ENCODE measurements around the gene TAF1B. TPM values are rescaled to one million over a fixed set of nuclear protein-coding genes. Genes with fewer than 3 reads are reported as not detected.

The TAF1B gene
- total and polyA plus RNA-seq, 2 donors (not counting 3 experiments of a cell fraction or from before 2014, with no cell fraction given), result 6.3 to 29.4 TPM

GRCh38 chr2:9824956-9825720 lies 18.1 kb upstream of the TAF1B start:
- no peaks in the 10 kb centered on the region for H3K9me1 ChIP-seq (replicated peaks; ENCODE audit: control insufficient read depth, extremely low read depth, insufficient read depth, low read length)
- dilution Hi-C loops (cut with MboI; ENCODE audit: extremely low pct_ligation_motif_present, low sequenced_read_pairs) (loop anchor here (25.0 kb wide), 1 partner anchor 137 kb away; the partner anchor contains the start of gene GRHL1), intact Hi-C loops (cut with micrococcal nuclease) (no loop called here)
- FAIRE-seq (peak; percentile 18), DNase-seq (ENCODE audit: low read depth, low spot score) (peak; percentile 54)
- no peaks in the 10 kb centered on the region for H3K36me3 ChIP-seq (ENCODE audit: control insufficient read depth in 2 of 2, extremely low read depth in 1 of 2, insufficient read depth in 2 of 2, low read length in 2 of 2)
- H3K27me3 ChIP-seq (ENCODE audit: control insufficient read depth in 2 of 2, insufficient read depth in 2 of 2, low read length in 2 of 2), result peaks cover 3 to 4% of the 10 kb centered on the region in 2 experiments
- TF ChIP-seq, protein P1, sequence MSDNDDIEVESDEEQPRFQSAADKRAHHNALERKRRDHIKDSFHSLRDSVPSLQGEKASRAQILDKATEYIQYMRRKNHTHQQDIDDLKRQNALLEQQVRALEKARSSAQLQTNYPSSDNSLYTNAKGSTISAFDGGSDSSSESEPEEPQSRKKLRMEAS (IDR thresholded peaks at IDR 0.05; ENCODE audit: insufficient read depth, insufficient read length), result no peak
- POLR2A ChIA-PET, result no interaction called here
- H3K9me3 ChIP-seq (replicated peaks; ENCODE audit: control insufficient read depth, insufficient read depth, low read length), result no peaks in the 10 kb centered on the region
- no peak overlapping the region for H3K27ac ChIP-seq (ENCODE audit: insufficient read depth, low read depth, low read length)
- H4K20me1 ChIP-seq (replicated peaks; ENCODE audit: control insufficient read depth, extremely low read depth, insufficient read depth, low read length), result no peaks in the 10 kb centered on the region
- peaks cover 3% of the 10 kb centered on the region for H3K4me1 ChIP-seq (ENCODE audit: control insufficient read depth, extremely low read depth, insufficient read depth, low read length)
- no peaks in the 10 kb centered on the region for H3K79me2 ChIP-seq (ENCODE audit: control insufficient read depth, insufficient read depth, low read length)
- peak overlapping the region; percentile 18 for H2AFZ ChIP-seq (ENCODE audit: low read depth, low read length)
- H3K9ac ChIP-seq (replicated peaks; ENCODE audit: extremely low read depth, insufficient read depth, low read length), result no peak overlapping the region
- no peak overlapping the region for H3K4me2 ChIP-seq (ENCODE audit: insufficient read depth, low read length)
- no TSS peak for BruUV-seq (replicated peaks)
- CTCF ChIA-PET, result interaction anchor here (0.7 to 3.8 kb wide), 3 partner anchors 12 to 272 kb away, joined by 3 to 30 read pairs (median 5); no protein-coding TSS in a partner anchor
- no peak overlapping the region for H3K4me3 ChIP-seq (replicated peaks in 1 of 3; ENCODE audit: insufficient read depth in 1 of 3, low read depth in 1 of 3, low read length in 3 of 3)

GRCh38 chr2:9826208-9826607 lies 17.1 kb upstream of the TAF1B start:
- BruUV-seq (replicated peaks), result no TSS peak
- ChIA-PET POLR2A (no interaction called here), CTCF (no interaction called here)
- H3K4me3 ChIP-seq (replicated peaks in 1 of 3; ENCODE audit: insufficient read depth in 1 of 3, low read depth in 1 of 3, low read length in 3 of 3), result no peak overlapping the region
- DNase-seq (ENCODE audit: low read depth, low spot score) (no peak), FAIRE-seq (no peak)
- H3K27me3 ChIP-seq (ENCODE audit: control insufficient read depth in 2 of 2, insufficient read depth in 2 of 2, low read length in 2 of 2), result peaks cover 7 to 8% of the 10 kb centered on the region in 2 experiments
- no peak overlapping the region for H3K4me2 ChIP-seq (ENCODE audit: insufficient read depth, low read length)
- TF ChIP-seq POLR2AphosphoS5 (IDR thresholded peaks at IDR 0.05; ENCODE audit: insufficient read depth, low read depth, low read length) (no peak), POLR2A (IDR thresholded peaks at IDR 0.05; ENCODE audit: low read depth, low read length) (no peak), JUN (IDR thresholded peaks at IDR 0.05; ENCODE audit: borderline replicate concordance, insufficient read depth, insufficient read length, low read depth) (no peak), GATA2 (IDR thresholded peaks at IDR 0.05; ENCODE audit: insufficient read depth, insufficient read length, low read depth, low read length) (no peak), FOS (IDR thresholded peaks at IDR 0.05; ENCODE audit: borderline replicate concordance, insufficient read depth, low read length) (no peak), CTCF (IDR thresholded peaks at IDR 0.05; ENCODE audit: extremely low read depth in 1 of 2, insufficient read depth in 1 of 2, low read depth in 1 of 2, low read length in 2 of 2) (no peak), MYC (IDR thresholded peaks at IDR 0.05; ENCODE audit: low read depth, low read length) (no peak), EZH2 (IDR thresholded peaks at IDR 0.05; ENCODE audit: borderline replicate concordance, low read depth, low read length, severe bottlenecking) (no peak)
- TF ChIP-seq, protein P1 (IDR thresholded peaks at IDR 0.05; ENCODE audit: insufficient read depth, insufficient read length), result no peak
- dilution Hi-C loops (cut with MboI; ENCODE audit: extremely low pct_ligation_motif_present, low sequenced_read_pairs) (no loop called here), intact Hi-C loops (cut with micrococcal nuclease) (no loop called here)
- peaks cover 3% of the 10 kb centered on the region for H3K4me1 ChIP-seq (ENCODE audit: control insufficient read depth, extremely low read depth, insufficient read depth, low read length)
- no peaks in the 10 kb centered on the region for H3K9me3 ChIP-seq (replicated peaks; ENCODE audit: control insufficient read depth, insufficient read depth, low read length)
- no peaks in the 10 kb centered on the region for H3K79me2 ChIP-seq (ENCODE audit: control insufficient read depth, insufficient read depth, low read length)
- no peak overlapping the region for H3K9ac ChIP-seq (replicated peaks; ENCODE audit: extremely low read depth, insufficient read depth, low read length)
- H3K36me3 ChIP-seq (ENCODE audit: control insufficient read depth in 2 of 2, extremely low read depth in 1 of 2, insufficient read depth in 2 of 2, low read length in 2 of 2), result no peaks in the 10 kb centered on the region
- no peaks in the 10 kb centered on the region for H4K20me1 ChIP-seq (replicated peaks; ENCODE audit: control insufficient read depth, extremely low read depth, insufficient read depth, low read length)
- no peak overlapping the region for H3K27ac ChIP-seq (ENCODE audit: insufficient read depth, low read depth, low read length)
- H2AFZ ChIP-seq (ENCODE audit: low read depth, low read length), result no peak overlapping the region
- no peaks in the 10 kb centered on the region for H3K9me1 ChIP-seq (replicated peaks; ENCODE audit: control insufficient read depth, extremely low read depth, insufficient read depth, low read length)

Data from endothelial cell of umbilical vein (primary cell).